Raji (cell line): ENCODE measurements around the gene ABTB2.
A peak's percentile ranks its signal among the peaks of the same experiment; 100 is the strongest.

Experiments
- POLR2A ChIP-seq: IDR thresholded peaks from 2 replicates; pipeline ENCODE4 v1.6.1; 2011; ENCODE audit warnings: low read depth, low read length, control low read depth; ENCODE audit not compliant: insufficient read depth

ABTB2 gene

GRCh38 chr11:34357701-34358257, at the start of gene ABTB2:
TSS of gene ABTB2 (minus strand) at chr11:34358010.
- TF ChIP-seq POLR2A = peak; percentile 72

- TF ChIP-seq POLR2A = no peak
Observed at GRCh38 chr11:34407121-34407813, 49.5 kb upstream of the ABTB2 start.

- no peak for TF ChIP-seq POLR2A
Observed at GRCh38 chr11:34406413-34406812, 48.6 kb upstream of the ABTB2 start.

GRCh38 chr11:34405079-34405858, 47.5 kb upstream of the ABTB2 start:
- TF ChIP-seq POLR2A = no peak

GRCh38 chr11:34404280-34404679, 46.5 kb upstream of the ABTB2 start:
- TF ChIP-seq POLR2A = no peak

GRCh38 chr11:34403431-34403830, 45.6 kb upstream of the ABTB2 start:
- no peak for TF ChIP-seq POLR2A

- no peak for TF ChIP-seq POLR2A
Observed at GRCh38 chr11:34397811-34398210, 40.0 kb upstream of the ABTB2 start.

GRCh38 chr11:34397120-34397519, 39.3 kb upstream of the ABTB2 start:
- no peak for TF ChIP-seq POLR2A

- TF ChIP-seq POLR2A = no peak
Observed at GRCh38 chr11:34395916-34396550, 38.2 kb upstream of the ABTB2 start.

- TF ChIP-seq POLR2A = no peak
Observed at GRCh38 chr11:34394771-34395300, 37.0 kb upstream of the ABTB2 start.

GRCh38 chr11:34387653-34388052, 29.8 kb upstream of the ABTB2 start:
- no peak for TF ChIP-seq POLR2A

GRCh38 chr11:34382532-34383276, 24.9 kb upstream of the ABTB2 start:
- TF ChIP-seq POLR2A = no peak

- no peak for TF ChIP-seq POLR2A
Observed at GRCh38 chr11:34381775-34382174, 24.0 kb upstream of the ABTB2 start.

- no peak for TF ChIP-seq POLR2A
Observed at GRCh38 chr11:34380696-34381095, 22.9 kb upstream of the ABTB2 start.

GRCh38 chr11:34379539-34379938, 21.7 kb upstream of the ABTB2 start:
- TF ChIP-seq POLR2A = no peak
